Spleen (tissue), 3 donors: Measurements from ENCODE around the gene DLG3.

Source experiments
- POLR2A ChIP-seq, 3 donors: fragments of 450-650 bp; IDR thresholded peaks; one replicate each; pipeline ENCODE4 v1.5.1; 2017; ENCODE audit warnings: antibody characterized with exemption in 3 of 3, mild to moderate bottlenecking in 1 of 3
- POLR2AphosphoS5 ChIP-seq, 3 donors: sonication (generic); formaldehyde crosslinking; IDR thresholded peaks; one replicate each; pipeline ENCODE4 v1.5.1; 2017; ENCODE audit warnings: antibody characterized with exemption in 3 of 3

- TF ChIP-seq POLR2AphosphoS5 (IDR thresholded peaks at IDR 0.05) (no peak), POLR2A (IDR thresholded peaks at IDR 0.05) (no peak)
Measured at GRCh38 chrX:70535198-70535597, 90.6 kb downstream of the DLG3 start.
